A673 (cell line): Measurements from ENCODE around the gene PAX7. TPM values are rescaled to one million over a fixed set of nuclear protein-coding genes. Genes with fewer than 3 reads are reported as not detected.

Experiments used
- BruUV-seq: library from RNA; stranded (reverse); fragments of 400-500 nt; replicated peaks from 2 replicates; lab custom pipeline; 2021; lab: Mats Ljungman, UMichigan
- CTCF ChIA-PET: fragments of 300-600 bp; sonication (Branson Sonifier 250); formaldehyde crosslinking; loops from one replicate; lab custom pipeline; 2022; ENCODE audit warnings: antibody characterized with exemption; lab: Charles Lee
- POLR2A ChIA-PET: fragments of 300-600 bp; sonication (Branson Sonifier 250); formaldehyde crosslinking; loops from one replicate; lab custom pipeline; 2022; ENCODE audit warnings: antibody characterized with exemption; ENCODE audit not compliant: low non-redundant PET; lab: Charles Lee
- DNase-seq: peaks from one replicate; pipeline ENCODE4 v3.0.0-alpha.2; 2015; ENCODE audit warnings: low spot score
- H3K27ac ChIP-seq: fragments of 200-600 bp; sonication (generic); 2 replicates; pipeline ENCODE4 v1.5.1; 2016; ENCODE audit warnings: mixed run types, low read depth, mild to moderate bottlenecking, mixed read lengths, antibody characterized with exemption, low read length; ENCODE audit not compliant: poor library complexity, severe bottlenecking
- H3K27me3 ChIP-seq: fragments of 200-600 bp; sonication (generic); replicated peaks from 2 replicates; pipeline ENCODE4 v1.6.1; 2017; ENCODE audit warnings: mixed run types, low read depth, mild to moderate bottlenecking, mixed read lengths, antibody characterized with exemption, low read length; ENCODE audit not compliant: insufficient read depth, poor library complexity
- H3K36me3 ChIP-seq: fragments of 200-600 bp; sonication (generic); 2 replicates; pipeline ENCODE4 v1.6.1; 2016; ENCODE audit warnings: mixed run types, mild to moderate bottlenecking, mixed read lengths, antibody characterized with exemption, low read length; ENCODE audit not compliant: insufficient read depth, poor library complexity, severe bottlenecking
- H3K4me1 ChIP-seq: fragments of 200-600 bp; sonication (generic); 2 replicates; pipeline ENCODE4 v1.6.1; 2017; ENCODE audit warnings: mixed run types, mild to moderate bottlenecking, mixed read lengths, antibody characterized with exemption, low read length; ENCODE audit not compliant: insufficient read depth, poor library complexity, severe bottlenecking
- H3K4me3 ChIP-seq: fragments of 200-600 bp; sonication (generic); 2 replicates; pipeline ENCODE4 v1.5.1; 2016; ENCODE audit warnings: low read depth, mixed run types, mild to moderate bottlenecking, mixed read lengths, low read length; ENCODE audit not compliant: poor library complexity, severe bottlenecking
- H3K9me3 ChIP-seq: fragments of 200-600 bp; sonication (generic); 2 replicates; pipeline ENCODE4 v1.6.1; 2016; ENCODE audit warnings: mixed run types, low read depth, mild to moderate bottlenecking, mixed read lengths, antibody characterized with exemption, low read length; ENCODE audit not compliant: poor library complexity, severe bottlenecking
- CTCF ChIP-seq: fragments of 300-800, 200-600 bp; sonication (generic); conservative IDR thresholded peaks from 2 replicates; pipeline ENCODE4 v1.5.1; 2017; ENCODE audit warnings: low read depth, mild to moderate bottlenecking, antibody characterized with exemption, low read length, moderate library complexity, mixed read lengths
- EZH2 ChIP-seq: fragments of 200-600 bp; sonication (generic); IDR thresholded peaks from 2 replicates; pipeline ENCODE4 v1.6.1; 2017; ENCODE audit warnings: borderline replicate concordance, low read depth, mild to moderate bottlenecking, mixed read lengths, antibody characterized with exemption, low read length; ENCODE audit not compliant: poor library complexity, severe bottlenecking
- intact Hi-C: fragments of 100-400 bp; cut with micrococcal nuclease; formaldehyde crosslinking; loops from one replicate; pipeline ENCODE4 v1.10.0; 2022; ENCODE audit not compliant: unreplicated experiment
- total RNA-seq: library from RNA; stranded (reverse); gene quantifications from 2 replicates; pipeline ENCODE4 v1.2.3, GENCODE V29; 2021

The PAX7 gene
- total RNA-seq, 1 experiment from 2014 or later: 36.5 TPM

- intact Hi-C loops: no loop called here
- BruUV-seq: no TSS peak
Measured at GRCh38 chr1:18611311-18611710, 19.3 kb upstream of the PAX7 start.

GRCh38 chr1:18612073-18612472 is 18.6 kb upstream of the PAX7 start:
- TF ChIP-seq CTCF (no peak), EZH2 (no peak)
- BruUV-seq: no TSS peak

More at GRCh38 chr1:18611311-18611710, 19.3 kb upstream of the PAX7 start:
- DNase-seq: peak; percentile 84
- Histone ChIP-seq H3K27ac (peak overlapping the region; percentile 70), H3K36me3 (no peaks in the 10 kb centered on the region), H3K4me3 (no peak overlapping the region), H3K9me3 (no peaks in the 10 kb centered on the region), H3K4me1 (peaks cover 24% of the 10 kb centered on the region), H3K27me3 (no peaks in the 10 kb centered on the region)
- ChIA-PET POLR2A (no interaction called here), CTCF (interaction anchor here (0.6 kb wide), 1 partner anchor 416 kb away, joined by 9 read pairs; no protein-coding TSS in a partner anchor)
- TF ChIP-seq EZH2 (no peak), CTCF (no peak)

GRCh38 chr1:18614069-18614735 is 16.4 kb upstream of the PAX7 start:
- ChIA-PET POLR2A (no interaction called here), CTCF (no interaction called here)
- Histone ChIP-seq H3K36me3 (no peaks in the 10 kb centered on the region), H3K9me3 (no peaks in the 10 kb centered on the region), H3K4me3 (no peak overlapping the region), H3K4me1 (peaks cover 13% of the 10 kb centered on the region), H3K27me3 (no peaks in the 10 kb centered on the region), H3K27ac (no peak overlapping the region)
- intact Hi-C loops: no loop called here
- no peak for DNase-seq
- BruUV-seq: no TSS peak
- TF ChIP-seq CTCF (no peak), EZH2 (no peak)

More at GRCh38 chr1:18612073-18612472, 18.6 kb upstream of the PAX7 start:
- ChIA-PET CTCF (no interaction called here), POLR2A (no interaction called here)
- peaks cover 17% of the 10 kb centered on the region for H3K4me1 ChIP-seq
- H3K36me3 ChIP-seq: no peaks in the 10 kb centered on the region
- intact Hi-C loops: no loop called here
- peak; percentile 57 for DNase-seq
- no peaks in the 10 kb centered on the region for H3K9me3 ChIP-seq
- no peak overlapping the region for H3K4me3 ChIP-seq
- peak overlapping the region; percentile 70 for H3K27ac ChIP-seq
- H3K27me3 ChIP-seq: no peaks in the 10 kb centered on the region
